Hippocampal formation (tissue), 2 donors: ENCODE measurements around the gene MYO18A.

Experiments used
- DNase-seq, 2 donors: peaks; one replicate each; lab custom pipeline; 2025; lab: John Stamatoyannopoulos, UW

MYO18A gene

GRCh38 chr17:29037739-29038084 lies 142.5 kb downstream of the MYO18A start:
- no peak for DNase-seq

- no peak for DNase-seq
Observed at GRCh38 chr17:29036584-29036983, 143.6 kb downstream of the MYO18A start.

GRCh38 chr17:29034510-29034909 lies 145.7 kb downstream of the MYO18A start:
- DNase-seq = no peak

- DNase-seq = no peak
Observed at GRCh38 chr17:29032857-29033197, 147.4 kb downstream of the MYO18A start.

GRCh38 chr17:29032013-29032856 lies 148.0 kb downstream of the MYO18A start:
- no peak for DNase-seq

- no peak for DNase-seq
Observed at GRCh38 chr17:29031488-29031887, 148.7 kb downstream of the MYO18A start.

GRCh38 chr17:29024316-29024952 lies 155.8 kb downstream of the MYO18A start:
- no peak for DNase-seq

- no peak for DNase-seq
Observed at GRCh38 chr17:29022074-29022473, 158.1 kb downstream of the MYO18A start.

- no peak for DNase-seq
Observed at GRCh38 chr17:29021226-29021625, 159.0 kb downstream of the MYO18A start.
